SK-N-SH (cell line): Measurements from ENCODE around the gene SLC5A11. TPM values are rescaled to one million over a fixed set of nuclear protein-coding genes. Genes with fewer than 3 reads are reported as not detected.

Source experiments
- CTCF ChIA-PET: fragments of 300-600, 350-600 bp; formaldehyde crosslinking; extraction: SDS; loops from one replicate; lab custom pipeline; 2021; lab: Yijun Ruan, JAX
- POLR2A ChIA-PET: fragments of 350-600 bp; sonication (Branson Sonifier 250); formaldehyde crosslinking; extraction: SDS; loops from one replicate; lab custom pipeline; 2020; ENCODE audit warnings: antibody characterized with exemption, inconsistent platforms; lab: Yijun Ruan, JAX
- DNase-seq: peaks from one replicate; pipeline ENCODE4 v3.0.0; 2012
- H2AFZ ChIP-seq: fragments of 200-600 bp; sonication (generic); 2 replicates; pipeline ENCODE4 v1.8.1; 2016; ENCODE audit warnings: antibody characterized with exemption, mild to moderate bottlenecking, low read depth
- H3F3A ChIP-seq: fragments of 200-600 bp; sonication (generic); replicated peaks from 2 replicates; pipeline ENCODE3; 2016; ENCODE audit warnings: antibody characterized with exemption, mild to moderate bottlenecking; ENCODE audit not compliant: insufficient read depth
- H3K27ac ChIP-seq, 2 experiments: fragments of 200-500 bp in 1 of 2; fragments of 200-600 bp in 1 of 2; sonication (Bioruptor generic) in 1 of 2; sonication (generic), shearing (Covaris generic) in 1 of 2; 2 replicates each; pipeline versions ENCODE4 v1.5.1 to v1.6.1; 2014 to 2016; ENCODE audit warnings: low read depth in 2 of 2, inconsistent platforms in 1 of 2, low read length in 1 of 2, mild to moderate bottlenecking in 1 of 2, mixed read lengths in 1 of 2
- H3K27me3 ChIP-seq: fragments of 200-600 bp; sonication (generic), shearing (Covaris generic); 2 replicates; pipeline ENCODE4 v1.6.1; 2016; ENCODE audit warnings: mixed run types; ENCODE audit not compliant: insufficient read depth
- H3K36me3 ChIP-seq, 2 experiments: fragments of 200-500 bp in 1 of 2; fragments of 200-600 bp in 1 of 2; sonication (Bioruptor generic) in 1 of 2; sonication (generic) in 1 of 2; replicated peaks in 1 of 2; 2 replicates each; pipeline versions ENCODE3 to v1.5.1; 2014 to 2016; ENCODE audit warnings: low read length in 1 of 2, mild to moderate bottlenecking in 1 of 2; ENCODE audit not compliant: insufficient read depth in 2 of 2, control insufficient read depth in 1 of 2
- H3K4me1 ChIP-seq, 2 experiments: fragments of 200-500 bp in 1 of 2; fragments of 200-600 bp in 1 of 2; sonication (Bioruptor generic) in 1 of 2; sonication (generic), shearing (Covaris generic) in 1 of 2; 2 replicates each; pipeline versions ENCODE4 v1.5.1 to v1.6.1; 2014 to 2016; ENCODE audit warnings: low read depth in 1 of 2, low read length in 1 of 2, mixed run types in 1 of 2; ENCODE audit not compliant: insufficient read depth in 2 of 2, control insufficient read depth in 1 of 2
- H3K4me2 ChIP-seq: fragments of 200-600 bp; sonication (generic), shearing (Covaris generic); 2 replicates; pipeline ENCODE4 v1.6.1; 2017; ENCODE audit warnings: mixed run types
- H3K4me3 ChIP-seq, 2 experiments: fragments of 200-500 bp in 1 of 2; fragments of 200-600 bp in 1 of 2; sonication (Bioruptor generic) in 1 of 2; sonication (generic), shearing (Covaris generic) in 1 of 2; 2 replicates each; pipeline versions ENCODE4 v1.5.1 to v1.8.1; 2014 to 2016; ENCODE audit warnings: low read depth in 2 of 2, inconsistent platforms in 1 of 2, low read length in 1 of 2, mild to moderate bottlenecking in 1 of 2, mixed read lengths in 1 of 2, moderate library complexity in 1 of 2
- H3K79me2 ChIP-seq: fragments of 200-600 bp; sonication (generic); 2 replicates; pipeline ENCODE4 v1.8.1; 2017; ENCODE audit warnings: mild to moderate bottlenecking; ENCODE audit not compliant: insufficient read depth
- H3K9ac ChIP-seq: fragments of 200-600 bp; sonication (generic); 2 replicates; pipeline ENCODE4 v1.6.1; 2017; ENCODE audit warnings: mixed run types
- H3K9me2 ChIP-seq: fragments of 200-600 bp; sonication (generic); 2 replicates; pipeline ENCODE4 v1.6.1; 2017; ENCODE audit warnings: mixed run types
- H3K9me3 ChIP-seq: fragments of 200-600 bp; sonication (generic); 2 replicates; pipeline ENCODE4 v1.6.1; 2017; ENCODE audit warnings: mixed run types, mild to moderate bottlenecking, moderate library complexity
- H4K20me1 ChIP-seq: fragments of 200-600 bp; sonication (generic); 2 replicates; pipeline ENCODE4 v1.6.1; 2017; ENCODE audit warnings: mild to moderate bottlenecking, mixed run types; ENCODE audit not compliant: insufficient read depth
- CTCF ChIP-seq: fragments of 200-600 bp; sonication (generic); IDR thresholded peaks from 2 replicates; pipeline ENCODE4 v1.6.1; 2017; ENCODE audit warnings: antibody characterized with exemption, mild to moderate bottlenecking, moderate library complexity
- ELF1 ChIP-seq: IDR thresholded peaks from 2 replicates; pipeline ENCODE4 v1.4.0; 2012
- FOSL2 ChIP-seq: IDR thresholded peaks from 2 replicates; pipeline ENCODE4 v1.4.0; 2012; ENCODE audit warnings: low read depth, mild to moderate bottlenecking, moderate library complexity, borderline replicate concordance
- FOXJ3 ChIP-seq: sonication (generic); formaldehyde crosslinking; IDR thresholded peaks from 2 replicates; pipeline ENCODE4 v1.5.1; 2020; ENCODE audit warnings: mild to moderate bottlenecking, missing genetic modification reagents
- FOXM1 ChIP-seq: IDR thresholded peaks from 2 replicates; pipeline ENCODE4 v1.4.0; 2012; ENCODE audit warnings: low read depth, mild to moderate bottlenecking
- GATA2 ChIP-seq: sonication (generic); formaldehyde crosslinking; IDR thresholded peaks from 2 replicates; pipeline ENCODE4 v1.5.0; 2020; ENCODE audit warnings: mild to moderate bottlenecking, missing genetic modification reagents
- MXI1 ChIP-seq: IDR thresholded peaks from 2 replicates; pipeline ENCODE4 v1.6.1; 2012; ENCODE audit warnings: mild to moderate bottlenecking, low read depth, low read length, improper control_type of control experiment
- NRF1 ChIP-seq: IDR thresholded peaks from 2 replicates; pipeline ENCODE4 v1.6.1; 2012; ENCODE audit warnings: low read depth, mild to moderate bottlenecking, low read length
- PBX3 ChIP-seq: IDR thresholded peaks from 2 replicates; pipeline ENCODE4; 2012
- POLR2AphosphoS5 ChIP-seq: IDR thresholded peaks from 2 replicates; pipeline ENCODE4 v1.6.1; 2012; ENCODE audit warnings: low read depth, low read length
- REST ChIP-seq: IDR thresholded peaks from 2 replicates; pipeline ENCODE4 v1.6.1; 2012; ENCODE audit warnings: mild to moderate bottlenecking, low read depth, low read length, moderate library complexity
- RFX5 ChIP-seq: IDR thresholded peaks from 2 replicates; pipeline ENCODE4 v1.6.1; 2012; ENCODE audit warnings: mild to moderate bottlenecking, improper control_type of control experiment, low read length
- RXRA ChIP-seq: IDR thresholded peaks from 2 replicates; pipeline ENCODE4 v1.4.0; 2012; ENCODE audit warnings: low read depth, mild to moderate bottlenecking, borderline replicate concordance
- SIN3A ChIP-seq: IDR thresholded peaks from 2 replicates; pipeline ENCODE4 v1.6.1; 2012; ENCODE audit warnings: low read depth, mild to moderate bottlenecking, low read length, moderate library complexity, borderline replicate concordance
- TAF1 ChIP-seq: IDR thresholded peaks from 2 replicates; pipeline ENCODE4 v1.6.1; 2012; ENCODE audit warnings: low read depth, mild to moderate bottlenecking, low read length, moderate library complexity, borderline replicate concordance
- TCF12 ChIP-seq: IDR thresholded peaks from 2 replicates; pipeline ENCODE4 v1.4.0; 2012
- USF2 ChIP-seq: fragments of 150-350 bp; IDR thresholded peaks from 2 replicates; pipeline ENCODE4 v1.6.1; 2017; ENCODE audit warnings: antibody characterized with exemption, low read length, low read depth, borderline replicate concordance
- YY1 ChIP-seq: IDR thresholded peaks from 2 replicates; pipeline ENCODE4 v1.4.0; 2012; ENCODE audit warnings: low read depth, mild to moderate bottlenecking
- WGBS: methylation state at CpG from one replicate; pipeline ENCODE4 v1.1.6; 2017; ENCODE audit warnings: low lambda C conversion rate; 5-methylcytosine and 5-hydroxymethylcytosine counted together
- polyA plus RNA-seq, 3 experiments: library from polyadenylated mRNA; depleted of rRNA; stranded (reverse); fragments of >200 nt; gene quantifications; 2 replicates each; pipeline ENCODE4 v1.2.3, GENCODE V29; 2012

The SLC5A11 gene
- polyA plus RNA-seq, 1 of the 3 experiments (the other 2 are of a cell fraction): not detected

- H4K20me1 ChIP-seq: no peaks in the 10 kb centered on the region
- no peak overlapping the region for H2AFZ ChIP-seq
- no peak overlapping the region for H3K9ac ChIP-seq
- no peak for TF ChIP-seq REST
- no peak for TF ChIP-seq YY1
- TF ChIP-seq RFX5: no peak
- TF ChIP-seq USF2: no peak
- TF ChIP-seq MXI1: no peak
- no peak for TF ChIP-seq NRF1
- no peak for TF ChIP-seq FOXM1
- TF ChIP-seq GATA2 (CRISPR knock-in tag): no peak
- TF ChIP-seq ELF1: no peak
- TF ChIP-seq TAF1: no peak
- no peak for TF ChIP-seq PBX3
- TF ChIP-seq CTCF: no peak
- no peak for TF ChIP-seq SIN3A
- TF ChIP-seq TCF12: no peak
- no peak for TF ChIP-seq FOSL2
- TF ChIP-seq POLR2AphosphoS5: no peak
- TF ChIP-seq FOXJ3 (CRISPR knock-in tag): no peak
- no peak for TF ChIP-seq RXRA
- H3K4me3 ChIP-seq: no peak overlapping the region
- H3K9me2 ChIP-seq: no peaks in the 10 kb centered on the region
- H3K9me3 ChIP-seq: no peaks in the 10 kb centered on the region
- H3K4me1 ChIP-seq: no peaks in the 10 kb centered on the region
- 98% methylated on average over 5 of the region's 5 CpGs for WGBS
- no peak overlapping the region for H3K27ac ChIP-seq
- ChIA-PET POLR2A (no interaction called here), CTCF (no interaction called here)
- DNase-seq: no peak
- peaks cover 6% of the 10 kb centered on the region for H3F3A ChIP-seq
- peaks cover 48 to 82% of the 10 kb centered on the region in 2 experiments for H3K36me3 ChIP-seq
- H3K27me3 ChIP-seq: no peaks in the 10 kb centered on the region
- no peak overlapping the region for H3K4me2 ChIP-seq
- no peaks in the 10 kb centered on the region for H3K79me2 ChIP-seq
Measured at GRCh38 chr16:24953721-24954120, 108.0 kb downstream of the SLC5A11 start.
